Kidney (tissue), 14 donors: ENCODE results near the gene DNAJC25. TPM values are rescaled to one million over a fixed set of nuclear protein-coding genes. Genes with fewer than 3 reads are reported as not detected.

ENCODE experiments used
- DNase-seq, 5 donors: peaks; one replicate each; pipeline ENCODE4 v3.0.0-alpha.2; 2013 to 2020
- FAIRE-seq: peaks from 2 replicates; lab custom pipeline; 2012; peaks lifted over from hg19 to GRCh38; lab: Jason Lieb, UNC
- H3K27ac ChIP-seq, 2 donors: one replicate each; pipeline ENCODE4 v1.7.0; 2013; ENCODE audit warnings: low read depth in 2 of 2, low read length in 2 of 2, inconsistent platforms in 1 of 2
- H3K27me3 ChIP-seq: one replicate; pipeline ENCODE4 v1.7.1; 2013; ENCODE audit warnings: low read length, inconsistent platforms; ENCODE audit not compliant: control insufficient read depth, insufficient read depth
- H3K36me3 ChIP-seq, 3 donors: one replicate each; pipeline versions ENCODE4 v1.7.0 to v1.7.1; 2013; ENCODE audit warnings: low read length in 3 of 3, control low read depth in 1 of 3, inconsistent platforms in 1 of 3; ENCODE audit not compliant: insufficient read depth in 3 of 3, control insufficient read depth in 2 of 3
- H3K4me1 ChIP-seq, 3 donors: one replicate each; pipeline versions ENCODE4 v1.7.0 to v1.7.1; 2013; ENCODE audit warnings: low read length in 3 of 3, inconsistent platforms in 1 of 3, low read depth in 1 of 3; ENCODE audit not compliant: control insufficient read depth in 2 of 3, insufficient read depth in 2 of 3
- H3K4me3 ChIP-seq, 3 donors: one replicate each; pipeline versions ENCODE4 v1.7.0 to v1.8.1; 2013; ENCODE audit warnings: low read length in 3 of 3, control low read depth in 1 of 3, inconsistent platforms in 1 of 3
- H3K9ac ChIP-seq, 3 donors: one replicate each; pipeline versions ENCODE4 v1.7.0 to v1.7.1; 2013; ENCODE audit warnings: low read length in 3 of 3, control low read depth in 1 of 3, inconsistent platforms in 1 of 3
- H3K9me3 ChIP-seq, 3 donors: one replicate each; pipeline versions ENCODE4 v1.7.0 to v1.7.1; 2013; ENCODE audit warnings: low read length in 3 of 3, control low read depth in 1 of 3, inconsistent platforms in 1 of 3; ENCODE audit not compliant: control insufficient read depth in 2 of 3, insufficient read depth in 1 of 3
- intact Hi-C: fragments of 100-400 bp; cut with DNase I; formaldehyde crosslinking; loops from one replicate; pipeline ENCODE4 v1.11.1; 2022
- polyA plus RNA-seq: library from polyadenylated mRNA; stranded (reverse); fragments of 350-450 nt; fragmentation: Illumina TruSeq; extraction: RNeasy Lipid Tissue Mini Kit (QIAGEN cat#74804); gene quantifications from one replicate; pipeline ENCODE4 v1.2.3, GENCODE V29; 2014; ENCODE audit warnings: low read depth, low replicate concordance; ENCODE audit not compliant: insufficient read depth
- total RNA-seq: library from RNA; stranded (reverse); fragmentation: NEBNext Ultra II Directional; extraction: Animal tissue kit (Norgen Biotek cat#: 25700); gene quantifications from one replicate; pipeline ENCODE4 v1.2.1, GENCODE V29; 2021
- TF ChIP-seq, protein P1 (sequence below): IDR thresholded peaks from 3 replicates; pipeline ENCODE4 v1.5.1; 2012; ENCODE audit warnings: mild to moderate bottlenecking, moderate library complexity, borderline replicate concordance; ENCODE audit not compliant: insufficient read depth; ENCODE audit errors: extremely low read depth
- donor health status: control.
- donor health status: control.
- donor health status: control.
- donor health status: control.
- donor health status: control.
- donor health status: DM: yes; HTN: yes; CAD: no.
- donor health status: Normal renal cell carcinoma (clear cell type).

Gene DNAJC25
- total and polyA plus RNA-seq, 2 donors from 2014 or later, result 8.2 to 13.1 TPM

DNA sequence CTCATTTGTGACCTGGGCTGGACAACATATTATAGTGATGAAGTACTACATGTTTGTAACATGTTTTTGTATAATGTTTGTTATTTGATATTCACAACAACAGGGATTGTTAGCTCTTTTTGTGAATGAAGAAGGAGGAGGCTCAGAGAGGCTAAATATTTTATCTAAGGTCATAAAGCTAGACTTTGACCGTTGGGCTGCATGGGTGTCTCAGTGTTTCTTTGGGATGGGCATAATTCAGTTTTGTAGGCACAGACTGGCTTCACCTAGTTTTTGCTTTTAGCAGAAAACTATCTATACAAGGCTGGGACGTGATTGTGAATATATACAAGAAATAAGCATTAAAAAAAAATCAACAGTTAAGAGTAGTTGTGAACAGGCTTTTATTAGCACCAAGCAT is 15.3 kb downstream of the DNAJC25 start:
- Histone ChIP-seq H3K4me1 (no peaks in the 10 kb centered on the region), H3K4me3 (no peak overlapping the region), H3K27ac (no peak overlapping the region), H3K36me3 (peaks cover 0 to 4% (median 4%) of the 10 kb centered on the region in 3 donors), H3K9me3 (no peaks in the 10 kb centered on the region), H3K27me3 (no peaks in the 10 kb centered on the region), H3K9ac (no peak overlapping the region)
- TF ChIP-seq, protein P1, sequence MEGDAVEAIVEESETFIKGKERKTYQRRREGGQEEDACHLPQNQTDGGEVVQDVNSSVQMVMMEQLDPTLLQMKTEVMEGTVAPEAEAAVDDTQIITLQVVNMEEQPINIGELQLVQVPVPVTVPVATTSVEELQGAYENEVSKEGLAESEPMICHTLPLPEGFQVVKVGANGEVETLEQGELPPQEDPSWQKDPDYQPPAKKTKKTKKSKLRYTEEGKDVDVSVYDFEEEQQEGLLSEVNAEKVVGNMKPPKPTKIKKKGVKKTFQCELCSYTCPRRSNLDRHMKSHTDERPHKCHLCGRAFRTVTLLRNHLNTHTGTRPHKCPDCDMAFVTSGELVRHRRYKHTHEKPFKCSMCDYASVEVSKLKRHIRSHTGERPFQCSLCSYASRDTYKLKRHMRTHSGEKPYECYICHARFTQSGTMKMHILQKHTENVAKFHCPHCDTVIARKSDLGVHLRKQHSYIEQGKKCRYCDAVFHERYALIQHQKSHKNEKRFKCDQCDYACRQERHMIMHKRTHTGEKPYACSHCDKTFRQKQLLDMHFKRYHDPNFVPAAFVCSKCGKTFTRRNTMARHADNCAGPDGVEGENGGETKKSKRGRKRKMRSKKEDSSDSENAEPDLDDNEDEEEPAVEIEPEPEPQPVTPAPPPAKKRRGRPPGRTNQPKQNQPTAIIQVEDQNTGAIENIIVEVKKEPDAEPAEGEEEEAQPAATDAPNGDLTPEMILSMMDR, result no peak
- intact Hi-C loops, result no loop called here
- FAIRE-seq (no peak), DNase-seq (no peak)

DNA sequence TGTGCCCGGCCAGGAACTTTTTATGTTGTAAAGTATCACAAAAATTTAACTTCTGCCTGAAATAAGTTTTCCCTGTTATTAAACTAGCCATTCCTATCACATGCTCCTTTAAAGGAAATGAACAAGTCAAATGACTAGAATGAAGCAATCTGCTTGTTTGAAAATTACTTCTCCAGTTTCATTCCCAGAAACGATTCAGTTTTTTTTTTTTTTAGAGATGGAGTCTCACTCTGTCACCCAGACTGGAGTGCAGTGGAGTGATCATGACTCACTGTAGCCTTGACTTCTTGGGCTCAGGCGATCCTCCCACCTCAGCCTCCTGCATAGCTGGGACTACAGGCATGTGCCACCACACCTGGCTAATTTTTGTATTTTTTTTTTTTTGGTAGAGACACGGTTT is 16.9 kb downstream of the DNAJC25 start:
- DNase-seq (no peak), FAIRE-seq (no peak)
- Histone ChIP-seq H3K27ac (no peak overlapping the region), H3K9me3 (no peaks in the 10 kb centered on the region), H3K4me3 (no peak overlapping the region), H3K36me3 (peaks cover 0 to 4% (median 4%) of the 10 kb centered on the region in 3 donors), H3K4me1 (no peaks in the 10 kb centered on the region), H3K27me3 (no peaks in the 10 kb centered on the region), H3K9ac (no peak overlapping the region)
- intact Hi-C loops, result no loop called here
- TF ChIP-seq, protein P1, result no peak

- H3K36me3 ChIP-seq, result peaks cover 2 to 4% (median 4%) of the 10 kb centered on the region in 3 donors
- FAIRE-seq (no peak), DNase-seq (no peak)
- H3K9ac ChIP-seq, result no peak overlapping the region
- TF ChIP-seq, protein P1, result no peak
- H3K9me3 ChIP-seq, result no peaks in the 10 kb centered on the region
- no peak overlapping the region for H3K27ac ChIP-seq
- no peaks in the 10 kb centered on the region for H3K4me1 ChIP-seq
- H3K4me3 ChIP-seq, result no peak overlapping the region
- intact Hi-C loops, result no loop called here
- no peaks in the 10 kb centered on the region for H3K27me3 ChIP-seq
Measured at GRCh38 chr9:111649016-111649415, 17.9 kb downstream of the DNAJC25 start.

- Histone ChIP-seq H3K4me3 (no peak overlapping the region), H3K27ac (no peak overlapping the region), H3K4me1 (no peaks in the 10 kb centered on the region), H3K27me3 (no peaks in the 10 kb centered on the region), H3K9ac (no peak overlapping the region), H3K9me3 (no peaks in the 10 kb centered on the region), H3K36me3 (peaks cover 0 to 3% (median 0%) of the 10 kb centered on the region in 3 donors)
- intact Hi-C loops, result no loop called here
- FAIRE-seq, result no peak
- DNase-seq, result peak in 2 of 5 donors; percentile 20 to 26
- TF ChIP-seq, protein P1, result no peak
Measured at GRCh38 chr9:111657051-111657450, 25.9 kb downstream of the DNAJC25 start.
